Astrocyte of the cerebellum (primary cell): ENCODE results near the gene NMUR1.
"Not testable (repeated sequence)": the region's sequence is repeated elsewhere in the genome, so short reads cannot be mapped to it uniquely, and the experiment has no call there.

Experiments
- DNase-seq: peaks from one replicate; pipeline ENCODE4 v3.0.0-alpha.2; 2011; ENCODE audit warnings: low read depth
- H3K4me3 ChIP-seq: 2 replicates; pipeline ENCODE4 v1.5.1; 2011; ENCODE audit warnings: mild to moderate bottlenecking, low read depth, low read length, moderate library complexity
- in situ Hi-C: cut with HindIII; loops from 2 replicates; pipeline ENCODE4 v1.10.0; 2017; ENCODE audit warnings: low sequenced_read_pairs
- TF ChIP-seq, protein P1 (sequence below): IDR thresholded peaks from 2 replicates; pipeline ENCODE4 v1.5.1; 2012; ENCODE audit warnings: low read length, low read depth, moderate library complexity, mild to moderate bottlenecking; ENCODE audit errors: missing control alignments

NMUR1 gene

DNA sequence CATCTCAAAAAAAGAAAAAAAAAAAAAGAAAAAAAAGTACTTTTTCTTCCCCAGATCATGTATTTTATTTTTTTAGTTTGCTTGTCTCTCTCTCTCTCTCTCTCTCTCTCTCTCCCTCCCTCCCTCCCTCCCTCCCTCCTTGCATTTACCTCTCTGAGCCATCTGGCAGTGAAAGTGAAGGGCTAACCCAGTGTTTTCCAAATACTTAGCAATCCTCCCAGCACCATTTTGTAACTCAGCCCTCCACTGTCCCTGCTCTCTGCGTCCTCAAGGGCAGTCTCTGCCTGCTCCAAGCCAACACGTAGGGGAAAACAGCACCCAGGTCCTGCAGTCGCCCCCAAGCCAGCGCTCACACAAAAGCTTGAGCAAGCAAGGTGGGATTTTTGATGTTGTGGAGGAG lies 42.9 kb upstream of the NMUR1 start:
- in situ Hi-C loops = no loop called here
- TF ChIP-seq, protein P1, sequence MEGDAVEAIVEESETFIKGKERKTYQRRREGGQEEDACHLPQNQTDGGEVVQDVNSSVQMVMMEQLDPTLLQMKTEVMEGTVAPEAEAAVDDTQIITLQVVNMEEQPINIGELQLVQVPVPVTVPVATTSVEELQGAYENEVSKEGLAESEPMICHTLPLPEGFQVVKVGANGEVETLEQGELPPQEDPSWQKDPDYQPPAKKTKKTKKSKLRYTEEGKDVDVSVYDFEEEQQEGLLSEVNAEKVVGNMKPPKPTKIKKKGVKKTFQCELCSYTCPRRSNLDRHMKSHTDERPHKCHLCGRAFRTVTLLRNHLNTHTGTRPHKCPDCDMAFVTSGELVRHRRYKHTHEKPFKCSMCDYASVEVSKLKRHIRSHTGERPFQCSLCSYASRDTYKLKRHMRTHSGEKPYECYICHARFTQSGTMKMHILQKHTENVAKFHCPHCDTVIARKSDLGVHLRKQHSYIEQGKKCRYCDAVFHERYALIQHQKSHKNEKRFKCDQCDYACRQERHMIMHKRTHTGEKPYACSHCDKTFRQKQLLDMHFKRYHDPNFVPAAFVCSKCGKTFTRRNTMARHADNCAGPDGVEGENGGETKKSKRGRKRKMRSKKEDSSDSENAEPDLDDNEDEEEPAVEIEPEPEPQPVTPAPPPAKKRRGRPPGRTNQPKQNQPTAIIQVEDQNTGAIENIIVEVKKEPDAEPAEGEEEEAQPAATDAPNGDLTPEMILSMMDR = no peak
- DNase-seq = no peak
- H3K4me3 ChIP-seq = no peak overlapping the region

DNA sequence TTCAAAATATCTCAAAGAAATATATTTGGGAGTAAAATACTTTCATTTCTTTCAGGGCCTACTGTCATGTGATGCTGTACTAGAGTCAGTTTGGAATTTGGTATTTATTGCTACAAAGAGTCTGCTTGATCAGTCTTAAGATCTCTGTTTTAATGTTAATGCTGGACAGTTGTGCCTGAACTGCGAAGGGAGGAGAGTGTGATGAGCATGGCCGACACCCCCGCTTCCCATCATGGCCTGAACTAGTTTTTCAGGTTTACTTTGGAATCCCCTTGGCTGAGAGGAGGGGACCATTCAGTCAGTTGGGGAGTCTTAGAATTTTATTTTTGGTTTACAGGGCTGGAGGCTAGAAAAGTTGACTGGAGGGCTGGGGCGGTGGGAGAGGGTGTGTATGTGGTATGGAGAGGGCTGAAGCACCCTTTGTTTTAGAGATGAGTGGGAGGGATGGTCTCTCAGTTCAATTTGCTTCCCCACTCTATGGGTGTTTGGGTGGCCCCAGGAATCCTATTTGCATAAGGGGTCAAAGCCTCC lies 41.5 kb upstream of the NMUR1 start:
- in situ Hi-C loops = no loop called here
- TF ChIP-seq, protein P1 = no peak
- DNase-seq = no peak
- no peak overlapping the region for H3K4me3 ChIP-seq

DNA sequence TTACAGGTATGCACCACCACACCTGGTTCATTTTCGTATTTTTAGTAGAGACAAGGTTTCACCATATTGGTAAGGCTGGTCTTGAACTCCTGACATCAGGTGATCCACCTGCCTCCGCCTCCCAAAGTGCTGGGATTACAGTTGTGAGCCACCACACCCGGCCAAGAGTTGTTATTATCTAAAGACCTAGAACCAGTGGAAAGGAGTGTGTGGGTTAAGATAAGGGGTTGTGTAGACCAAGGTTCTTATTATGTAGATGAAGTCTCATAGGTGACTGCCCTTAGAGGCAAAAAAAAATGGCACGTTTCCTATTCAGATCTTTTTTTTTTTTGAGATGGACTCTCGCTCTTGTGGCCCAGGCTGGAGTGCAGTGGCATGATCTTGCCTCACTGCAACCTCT lies 40.7 kb upstream of the NMUR1 start:
- DNase-seq, H3K4me3 ChIP-seq, in situ Hi-C loops: not testable (repeated sequence)

DNA sequence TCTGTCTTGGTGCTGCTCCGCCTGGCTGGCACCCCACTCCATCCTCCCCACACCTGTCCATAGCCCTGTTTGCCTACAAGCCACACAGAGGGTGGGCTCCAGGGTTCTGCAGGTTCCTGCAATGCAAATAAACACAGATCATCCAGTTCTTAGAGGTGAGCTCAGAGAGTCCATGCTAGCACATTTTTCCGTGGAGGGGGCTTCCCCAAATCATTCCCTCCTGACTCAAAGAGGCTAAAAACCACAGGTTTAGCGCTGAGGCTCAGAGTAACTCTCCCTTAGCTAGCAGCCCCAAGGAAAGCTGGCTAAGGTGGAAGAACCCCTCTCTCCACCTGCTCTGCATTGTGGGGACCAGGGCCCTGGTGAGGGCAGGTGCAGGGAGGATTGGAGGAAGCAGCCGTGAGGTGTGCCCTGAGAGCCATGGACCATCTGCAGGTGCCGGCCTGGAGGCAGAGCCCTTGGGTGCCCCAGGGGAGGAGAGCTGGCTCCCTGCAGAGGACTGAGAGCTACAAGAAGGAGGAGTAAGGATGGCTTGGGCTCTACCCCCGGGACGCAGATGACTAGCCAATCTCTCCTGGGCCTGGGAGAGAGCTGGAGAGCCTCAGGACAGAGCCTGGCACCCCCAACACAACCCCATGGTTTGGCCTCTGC lies 38.7 kb upstream of the NMUR1 start:
- DNase-seq = no peak
- H3K4me3 ChIP-seq = no peak overlapping the region
- TF ChIP-seq, protein P1 = no peak
- in situ Hi-C loops = no loop called here

DNA sequence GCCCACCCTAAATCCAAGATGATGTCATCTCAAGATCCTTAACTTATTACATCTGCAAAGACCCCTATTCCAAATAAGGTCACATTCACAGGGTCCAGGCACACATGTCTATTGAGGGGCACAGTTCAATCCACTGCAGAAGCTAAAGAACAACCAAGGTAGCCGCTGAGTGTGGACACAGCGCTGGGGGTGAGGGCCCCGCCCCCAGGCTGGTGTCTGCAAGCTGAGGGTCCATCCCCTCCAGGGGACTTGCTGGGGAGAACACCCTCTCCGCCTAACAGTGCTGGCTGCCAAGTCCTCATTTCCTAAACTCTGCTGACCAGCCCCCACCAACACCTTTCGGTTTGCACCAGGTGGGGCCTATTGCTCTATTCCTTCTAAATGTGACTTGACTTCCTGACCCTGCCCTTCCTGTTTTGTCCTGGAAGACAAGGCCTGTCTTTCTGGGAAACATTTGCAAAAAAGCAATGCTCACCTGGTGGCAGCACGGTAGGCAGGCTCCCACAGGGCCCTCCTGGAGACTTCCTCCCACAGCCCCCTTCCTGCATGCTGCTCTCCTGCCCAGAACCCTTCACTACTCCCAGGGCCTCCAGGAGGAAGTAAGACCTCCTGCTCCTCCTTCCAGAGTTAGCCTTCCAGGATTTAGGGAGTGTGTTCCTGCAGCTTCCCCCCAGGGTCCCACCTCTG lies 38.0 kb upstream of the NMUR1 start:
- no peak overlapping the region for H3K4me3 ChIP-seq
- in situ Hi-C loops = no loop called here
- TF ChIP-seq, protein P1 = no peak
- no peak for DNase-seq

DNA sequence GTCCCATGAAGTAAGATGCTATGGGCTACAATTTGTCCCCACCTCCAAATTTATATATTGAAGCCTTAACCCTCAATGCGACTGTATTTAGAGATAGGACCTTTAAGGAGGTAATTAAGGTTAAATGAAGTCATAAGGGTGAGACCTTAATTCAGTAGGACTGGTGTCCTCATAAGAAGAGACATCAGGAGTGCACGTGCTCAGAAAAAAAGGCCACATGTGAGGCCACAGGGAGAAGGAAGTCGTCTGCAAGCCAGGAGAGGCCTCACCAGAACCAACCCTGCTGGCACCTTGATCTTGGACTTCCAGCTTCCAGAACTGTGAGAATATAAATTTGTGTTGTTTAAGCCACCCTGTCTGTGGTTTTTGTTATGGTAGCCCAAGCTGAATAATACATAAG lies 36.9 kb upstream of the NMUR1 start:
- DNase-seq = no peak
- H3K4me3 ChIP-seq = no peak overlapping the region
- TF ChIP-seq, protein P1 = no peak
- in situ Hi-C loops = no loop called here
